AG04449 (cell line): Measurements from ENCODE around the gene ZNF329.
A peak's percentile ranks its signal among the peaks of the same experiment; 100 is the strongest.

Experiments used
- CTCF ChIA-PET: fragments of 350-600 bp; formaldehyde crosslinking; extraction: SDS; loops from one replicate; lab custom pipeline; 2021; ENCODE audit warnings: antibody characterized with exemption; lab: Yijun Ruan, JAX
- POLR2A ChIA-PET: fragments of 400-600, 350-600 bp; formaldehyde crosslinking; extraction: SDS; loops from one replicate; lab custom pipeline; 2020; ENCODE audit warnings: antibody characterized with exemption, inconsistent platforms; lab: Yijun Ruan, JAX
- DNase-seq: peaks from one replicate; pipeline ENCODE4 v3.0.0-alpha.2; 2010; ENCODE audit warnings: low read depth, low spot score
- H3K4me3 ChIP-seq: 2 replicates; pipeline ENCODE4 v1.5.1; 2011; ENCODE audit warnings: low read depth, mild to moderate bottlenecking, control low read depth, low read length
- TF ChIP-seq, protein P1 (sequence below): IDR thresholded peaks from one replicate; pipeline ENCODE4 v1.5.1; 2011; ENCODE audit warnings: mild to moderate bottlenecking, moderate library complexity, low read length, control low read depth, inconsistent platforms; ENCODE audit not compliant: insufficient read depth; ENCODE audit errors: missing control alignments

Gene ZNF329

DNA sequence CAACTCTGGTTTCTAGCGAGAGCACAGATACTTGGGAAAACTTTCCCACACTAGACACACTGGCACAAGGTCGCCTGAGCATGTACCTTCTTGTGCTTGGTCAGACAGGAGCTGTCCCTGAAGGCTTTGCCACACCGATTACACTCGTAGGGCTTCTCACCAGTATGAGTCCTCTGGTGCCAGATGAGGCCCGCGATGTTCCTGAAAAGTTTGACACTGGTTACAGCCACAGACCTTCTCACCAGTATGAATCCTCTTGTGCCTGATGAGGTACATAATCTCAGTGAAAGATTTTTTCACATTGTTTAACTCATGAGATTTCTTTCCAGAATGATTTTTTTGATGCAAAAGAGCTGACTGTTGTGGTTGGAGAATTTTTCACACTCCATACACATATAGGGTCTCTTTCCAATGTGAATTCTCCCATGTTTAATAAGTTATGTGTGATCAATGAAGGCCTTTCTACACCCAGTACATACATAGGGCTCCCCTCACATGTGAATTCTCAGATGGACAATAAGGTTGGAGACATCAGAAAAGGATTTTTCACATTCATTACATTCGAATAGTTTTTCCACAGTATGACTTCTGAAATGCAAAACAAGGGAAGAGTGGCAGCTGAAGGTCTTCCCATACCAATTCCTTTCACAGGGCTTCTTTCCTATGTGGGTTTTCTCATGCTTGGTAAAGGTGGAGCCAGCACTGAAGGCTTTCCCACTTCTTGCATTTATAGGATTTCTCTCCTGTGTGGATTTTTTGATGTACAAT is 42.6 kb downstream of the ZNF329 start:
- ChIA-PET POLR2A (no interaction called here), CTCF (no interaction called here)
- TF ChIP-seq, protein P1, sequence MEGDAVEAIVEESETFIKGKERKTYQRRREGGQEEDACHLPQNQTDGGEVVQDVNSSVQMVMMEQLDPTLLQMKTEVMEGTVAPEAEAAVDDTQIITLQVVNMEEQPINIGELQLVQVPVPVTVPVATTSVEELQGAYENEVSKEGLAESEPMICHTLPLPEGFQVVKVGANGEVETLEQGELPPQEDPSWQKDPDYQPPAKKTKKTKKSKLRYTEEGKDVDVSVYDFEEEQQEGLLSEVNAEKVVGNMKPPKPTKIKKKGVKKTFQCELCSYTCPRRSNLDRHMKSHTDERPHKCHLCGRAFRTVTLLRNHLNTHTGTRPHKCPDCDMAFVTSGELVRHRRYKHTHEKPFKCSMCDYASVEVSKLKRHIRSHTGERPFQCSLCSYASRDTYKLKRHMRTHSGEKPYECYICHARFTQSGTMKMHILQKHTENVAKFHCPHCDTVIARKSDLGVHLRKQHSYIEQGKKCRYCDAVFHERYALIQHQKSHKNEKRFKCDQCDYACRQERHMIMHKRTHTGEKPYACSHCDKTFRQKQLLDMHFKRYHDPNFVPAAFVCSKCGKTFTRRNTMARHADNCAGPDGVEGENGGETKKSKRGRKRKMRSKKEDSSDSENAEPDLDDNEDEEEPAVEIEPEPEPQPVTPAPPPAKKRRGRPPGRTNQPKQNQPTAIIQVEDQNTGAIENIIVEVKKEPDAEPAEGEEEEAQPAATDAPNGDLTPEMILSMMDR, result no peak
- no peak overlapping the region for H3K4me3 ChIP-seq
- DNase-seq, result no peak

DNA sequence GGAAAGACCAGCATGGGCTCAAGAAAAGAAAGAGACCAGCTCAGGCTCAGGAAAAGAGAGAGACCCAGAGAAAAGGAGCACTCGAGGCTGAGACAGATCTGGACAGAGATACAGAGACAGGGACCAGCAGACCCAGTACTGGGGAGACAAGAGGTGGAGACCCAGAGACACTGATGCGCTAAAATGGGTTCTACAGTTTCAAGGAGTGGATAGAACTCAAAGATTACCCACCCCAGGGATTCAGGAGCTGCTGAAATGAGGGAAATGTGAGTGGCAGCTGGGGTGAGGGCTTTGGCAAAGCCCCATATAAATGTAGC is 51.9 kb downstream of the ZNF329 start:
- ChIA-PET CTCF (no interaction called here), POLR2A (no interaction called here)
- TF ChIP-seq, protein P1, result no peak
- no peak for DNase-seq
- peak overlapping the region; percentile 72 for H3K4me3 ChIP-seq

DNA sequence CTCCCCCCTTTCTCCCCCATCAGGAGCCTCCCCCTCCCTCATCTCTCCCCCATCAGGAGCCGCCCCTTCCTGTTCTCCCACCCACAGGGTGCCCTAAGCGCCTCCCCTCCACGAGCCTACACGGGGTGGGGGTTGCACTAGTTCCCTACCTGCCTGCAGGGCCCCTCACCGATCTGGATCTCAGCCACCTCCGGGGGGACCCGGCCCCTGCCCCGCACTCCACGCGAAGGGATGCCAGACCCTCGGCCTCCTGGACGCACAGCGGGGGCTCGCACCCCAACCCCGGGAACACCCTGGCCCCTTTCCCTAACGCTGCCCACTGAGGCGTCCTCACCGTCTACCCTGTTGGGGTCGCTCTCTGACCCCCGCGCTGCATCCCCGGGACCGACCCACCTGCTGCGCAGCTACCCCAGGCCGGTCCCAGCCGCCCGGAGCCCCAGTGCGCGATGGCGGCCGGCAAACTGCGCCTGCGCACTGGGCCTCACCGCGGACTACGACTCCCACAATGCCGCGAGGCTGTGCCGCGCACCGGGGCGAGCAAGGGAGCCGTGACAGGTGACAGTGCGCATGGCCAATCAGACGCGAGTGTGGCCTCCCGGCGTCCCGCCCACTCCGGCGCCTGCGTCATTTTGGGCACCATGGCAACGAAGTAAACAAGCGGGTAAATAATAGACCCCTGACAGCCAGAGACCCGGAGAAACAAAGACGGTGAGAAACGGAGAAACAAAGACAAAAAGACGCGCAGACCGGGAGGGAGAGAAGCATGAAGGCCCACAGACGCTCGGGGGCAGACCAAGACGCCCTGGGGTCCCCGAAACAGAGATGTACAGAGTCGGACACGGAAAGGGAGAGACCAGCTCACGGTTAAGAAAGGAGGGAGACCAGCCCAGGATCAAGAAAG is 52.6 kb downstream of the ZNF329 start, which contains the start of gene ZSCAN18:
TSS of gene ZSCAN18 (minus strand) at position 451 of the 901 bp plus-strand sequence. CDS start 7,964 bp downstream, outside the sequence.
- peak; percentile 21 for DNase-seq

DNA sequence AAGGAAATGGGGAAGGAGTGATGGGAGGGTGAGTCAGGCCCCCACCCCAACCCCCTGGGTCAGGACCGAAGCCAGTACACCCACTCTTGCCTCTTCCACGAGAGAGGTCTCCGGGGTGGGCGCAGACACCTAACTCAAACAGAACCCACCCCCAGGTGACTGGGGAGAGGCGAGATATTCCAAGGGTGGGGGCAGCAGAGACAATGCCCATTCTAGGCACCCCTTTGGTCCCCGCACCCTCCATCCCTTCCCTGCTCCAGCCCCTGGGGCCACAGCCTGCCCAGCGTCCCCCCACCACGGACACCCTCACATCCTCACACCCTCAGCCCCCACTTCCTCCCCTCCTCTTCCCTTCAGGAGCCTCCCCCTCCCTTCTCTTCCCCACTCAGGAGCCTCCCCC is 53.2 kb downstream of the ZNF329 start:
- no peak for DNase-seq
- ChIA-PET POLR2A (no interaction called here), CTCF (no interaction called here)
- TF ChIP-seq, protein P1, result no peak
- peak overlapping the region; percentile 72 for H3K4me3 ChIP-seq

More for the DNA sequence above, 52.6 kb downstream of the ZNF329 start, which contains the start of gene ZSCAN18:
- TF ChIP-seq, protein P1, result no peak
- H3K4me3 ChIP-seq, result peak within 1 kb of the TSS; percentile 72
- ChIA-PET POLR2A (no interaction called here), CTCF (no interaction called here)

DNA sequence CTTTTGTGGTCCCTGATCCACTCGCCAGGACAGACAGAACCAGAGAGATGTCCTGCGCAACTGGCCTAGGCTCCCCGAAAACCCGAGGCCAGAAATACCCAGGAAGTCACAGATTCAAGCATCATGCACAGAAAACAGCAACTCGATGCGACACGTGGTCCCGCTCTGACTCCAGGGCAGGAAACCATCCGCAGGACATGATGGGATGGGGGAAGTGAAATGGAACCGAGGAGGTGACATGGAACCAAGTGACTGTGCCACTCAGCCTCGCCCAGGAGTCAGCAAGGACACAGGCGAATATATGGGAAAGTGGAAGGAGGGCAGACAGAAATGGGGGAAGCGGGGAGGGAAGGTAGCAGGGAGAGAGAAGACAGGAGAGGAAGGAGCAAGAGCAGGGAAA is 53.7 kb downstream of the ZNF329 start:
- no peak for DNase-seq
- POLR2A ChIA-PET, result no interaction called here
- no peak overlapping the region for H3K4me3 ChIP-seq
- TF ChIP-seq, protein P1, result no peak
- CTCF ChIA-PET, result no interaction called here

DNA sequence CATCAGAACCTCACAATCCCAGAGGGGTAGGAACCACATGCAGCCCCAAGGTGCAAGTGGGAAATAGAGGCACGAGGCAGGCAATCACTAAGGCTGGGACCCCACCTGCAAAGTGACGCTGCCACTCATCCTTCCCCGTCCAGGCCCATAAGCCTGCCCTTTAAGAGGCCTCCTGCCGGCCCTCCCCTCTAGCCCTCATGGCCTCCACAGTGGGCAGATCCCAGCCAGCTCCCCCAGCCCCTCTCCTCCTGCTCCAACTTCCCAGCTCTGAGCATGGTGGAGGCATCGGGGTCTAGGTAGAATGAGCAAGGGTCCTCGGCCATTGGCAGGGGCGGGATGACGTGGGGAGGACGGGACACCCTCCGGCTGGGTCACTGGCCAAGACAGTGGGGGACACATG is 55.3 kb downstream of the ZNF329 start:
- TF ChIP-seq, protein P1, result no peak
- POLR2A ChIA-PET, result no interaction called here
- CTCF ChIA-PET, result interaction anchor here (0.9 kb wide), 1 partner anchor 369 kb away, joined by 3 read pairs; no protein-coding TSS in a partner anchor
- DNase-seq, result no peak
- no peak overlapping the region for H3K4me3 ChIP-seq
